GM12801 (cell line): ENCODE data around the gene RABL6.

ENCODE experiments used
- CTCF ChIP-seq: IDR thresholded peaks from one replicate; pipeline ENCODE4 v1.5.1; 2011; ENCODE audit warnings: control low read depth; ENCODE audit not compliant: insufficient read length; ENCODE audit errors: extremely low read depth

RABL6 gene

GRCh38 chr9:136852664-136853595, 45.2 kb downstream of the RABL6 start:
- no peak for TF ChIP-seq CTCF

DNA sequence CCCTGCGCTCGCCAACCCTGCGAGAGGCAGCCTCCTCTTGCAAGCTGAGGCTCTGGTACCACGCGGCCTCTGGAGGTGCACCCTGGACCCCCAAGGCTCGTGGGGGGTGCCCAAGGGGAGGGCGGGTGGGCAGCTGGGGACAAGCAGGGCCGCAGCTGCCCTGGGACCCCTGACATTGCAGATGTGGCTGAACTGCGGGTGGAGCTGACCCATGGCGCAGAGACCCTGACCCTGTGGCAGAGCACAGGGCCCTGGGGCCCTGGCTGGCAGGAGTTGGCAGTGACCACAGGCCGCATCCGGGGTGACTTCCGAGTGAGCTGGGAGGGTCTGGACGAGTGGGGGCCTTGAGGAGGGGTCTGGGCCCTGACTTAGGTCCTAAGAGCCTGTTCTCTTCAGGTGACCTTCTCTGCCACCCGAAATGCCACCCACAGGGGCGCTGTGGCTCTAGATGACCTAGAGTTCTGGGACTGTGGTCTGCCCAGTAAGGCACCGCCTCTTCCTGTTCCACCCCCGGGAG, 45.9 kb downstream of the RABL6 start:
- TF ChIP-seq CTCF: no peak

- no peak for TF ChIP-seq CTCF
Measured at GRCh38 chr9:136854113-136854841, 46.5 kb downstream of the RABL6 start.

GRCh38 chr9:136854842-136855460, 47.2 kb downstream of the RABL6 start:
- TF ChIP-seq CTCF: no peak

DNA sequence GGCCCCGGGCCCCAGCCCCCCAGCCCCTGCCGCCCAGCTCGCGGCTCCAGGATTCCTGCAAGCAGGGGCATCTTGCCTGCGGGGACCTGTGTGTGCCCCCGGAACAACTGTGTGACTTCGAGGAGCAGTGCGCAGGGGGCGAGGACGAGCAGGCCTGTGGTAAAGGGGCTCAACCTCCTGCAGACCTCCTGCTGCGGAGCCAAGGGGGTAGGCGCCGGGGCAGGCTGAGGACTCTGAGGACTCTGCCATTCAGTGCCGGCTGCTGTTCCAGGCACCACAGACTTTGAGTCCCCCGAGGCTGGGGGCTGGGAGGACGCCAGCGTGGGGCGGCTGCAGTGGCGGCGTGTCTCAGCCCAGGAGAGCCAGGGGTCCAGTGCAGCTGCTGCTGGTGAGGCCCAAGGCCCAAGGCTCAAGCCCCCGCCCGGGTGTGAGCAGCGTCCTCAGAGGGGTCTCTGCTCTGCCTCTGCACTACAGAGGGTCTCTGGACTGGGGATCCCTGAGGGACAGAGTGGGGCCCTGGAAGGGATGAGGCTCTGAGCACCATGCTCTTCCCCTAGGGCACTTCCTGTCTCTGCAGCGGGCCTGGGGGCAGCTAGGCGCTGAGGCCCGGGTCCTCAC, 47.8 kb downstream of the RABL6 start:
- TF ChIP-seq CTCF: no peak

DNA sequence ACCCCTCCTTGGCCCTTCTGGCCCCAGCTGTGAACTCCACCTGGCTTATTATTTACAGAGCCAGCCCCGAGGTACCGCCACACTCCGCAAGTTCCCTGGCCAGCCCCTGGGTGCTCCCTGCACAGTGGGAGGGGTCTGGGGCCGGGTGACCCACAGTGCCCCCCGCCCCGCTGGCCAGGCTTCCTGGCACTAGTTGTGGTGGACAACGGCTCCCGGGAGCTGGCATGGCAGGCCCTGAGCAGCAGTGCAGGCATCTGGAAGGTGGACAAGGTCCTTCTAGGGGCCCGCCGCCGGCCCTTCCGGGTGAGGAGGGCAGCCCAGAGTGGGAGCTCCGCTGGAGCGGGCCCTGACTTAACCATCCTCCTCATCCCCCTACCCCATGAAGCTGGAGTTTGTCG, 48.3 kb downstream of the RABL6 start:
- no peak for TF ChIP-seq CTCF
